IPS DF 4.7 (cell line): Measurements from ENCODE around the gene HERC2.
"Not testable (repeated sequence)": the region's sequence is repeated elsewhere in the genome, so short reads cannot be mapped to it uniquely, and the experiment has no call there.

ENCODE experiments used
- DNase-seq: peaks from one replicate; pipeline ENCODE4 v3.0.0-alpha.2; 2013; ENCODE audit warnings: low spot score; ENCODE audit errors: extremely low read depth

The HERC2 gene

GRCh38 chr15:28322129-28322588 is at the start of gene HERC2:
HERC2 (minus strand) TSS chr15:28322179; CDS start chr15:28321433, 746 bp downstream.
- DNase-seq: not testable (repeated sequence)

GRCh38 chr15:28365502-28365901 is 43.5 kb upstream of the HERC2 start:
- DNase-seq: not testable (repeated sequence)

- DNase-seq: not testable (repeated sequence)
These were observed 36.0 kb upstream of the HERC2 start, which contains the start of gene GOLGA6L24 for GRCh38 chr15:28357984-28358383. GOLGA6L24 (minus strand) TSS chr15:28358084; CDS start chr15:28358023, 61 bp downstream.

- not testable (repeated sequence) for DNase-seq
These were observed 461 bp downstream of the HERC2 start for GRCh38 chr15:28321358-28322078.

GRCh38 chr15:28319725-28320124 is 2.3 kb downstream of the HERC2 start:
- not testable (repeated sequence) for DNase-seq

- DNase-seq: not testable (repeated sequence)
These were observed 3.2 kb downstream of the HERC2 start for GRCh38 chr15:28318828-28319227.

- DNase-seq: not testable (repeated sequence)
These were observed 3.9 kb downstream of the HERC2 start for GRCh38 chr15:28318122-28318521.

GRCh38 chr15:28316958-28317357 is 5.0 kb downstream of the HERC2 start:
- DNase-seq: not testable (repeated sequence)

- not testable (repeated sequence) for DNase-seq
These were observed 11.5 kb downstream of the HERC2 start for GRCh38 chr15:28310454-28310853.

- not testable (repeated sequence) for DNase-seq
These were observed 13.3 kb downstream of the HERC2 start for GRCh38 chr15:28308718-28309117.

GRCh38 chr15:28305700-28306099 is 16.3 kb downstream of the HERC2 start:
- DNase-seq: not testable (repeated sequence)

- not testable (repeated sequence) for DNase-seq
These were observed 24.5 kb downstream of the HERC2 start for GRCh38 chr15:28297434-28297833.

GRCh38 chr15:28296814-28297213 is 25.2 kb downstream of the HERC2 start:
- DNase-seq: not testable (repeated sequence)

GRCh38 chr15:28295009-28295563 is 26.9 kb downstream of the HERC2 start:
- DNase-seq: not testable (repeated sequence)

GRCh38 chr15:28294560-28294959 is 27.4 kb downstream of the HERC2 start:
- not testable (repeated sequence) for DNase-seq

- DNase-seq: no peak
These were observed 32.1 kb downstream of the HERC2 start for GRCh38 chr15:28289694-28290463.

GRCh38 chr15:28288830-28289693 is 32.9 kb downstream of the HERC2 start:
- DNase-seq: not testable (repeated sequence)

- DNase-seq: not testable (repeated sequence)
These were observed 35.3 kb downstream of the HERC2 start for GRCh38 chr15:28286659-28287058.

- no peak for DNase-seq
These were observed 35.9 kb downstream of the HERC2 start for GRCh38 chr15:28286031-28286430.

GRCh38 chr15:28281876-28282275 is 40.1 kb downstream of the HERC2 start:
- no peak for DNase-seq

- DNase-seq: no peak
These were observed 47.3 kb downstream of the HERC2 start for GRCh38 chr15:28274635-28275034.
